Kidney tubule cell (primary cell): ENCODE data around the gene ASPSCR1.
"Not testable (repeated sequence)": the region's sequence is repeated elsewhere in the genome, so short reads cannot be mapped to it uniquely, and the experiment has no call there.

ENCODE experiments used
- DNase-seq: peaks from one replicate; pipeline ENCODE4 v3.0.0-alpha.2; 2018; ENCODE audit warnings: low spot score

The ASPSCR1 gene

DNA sequence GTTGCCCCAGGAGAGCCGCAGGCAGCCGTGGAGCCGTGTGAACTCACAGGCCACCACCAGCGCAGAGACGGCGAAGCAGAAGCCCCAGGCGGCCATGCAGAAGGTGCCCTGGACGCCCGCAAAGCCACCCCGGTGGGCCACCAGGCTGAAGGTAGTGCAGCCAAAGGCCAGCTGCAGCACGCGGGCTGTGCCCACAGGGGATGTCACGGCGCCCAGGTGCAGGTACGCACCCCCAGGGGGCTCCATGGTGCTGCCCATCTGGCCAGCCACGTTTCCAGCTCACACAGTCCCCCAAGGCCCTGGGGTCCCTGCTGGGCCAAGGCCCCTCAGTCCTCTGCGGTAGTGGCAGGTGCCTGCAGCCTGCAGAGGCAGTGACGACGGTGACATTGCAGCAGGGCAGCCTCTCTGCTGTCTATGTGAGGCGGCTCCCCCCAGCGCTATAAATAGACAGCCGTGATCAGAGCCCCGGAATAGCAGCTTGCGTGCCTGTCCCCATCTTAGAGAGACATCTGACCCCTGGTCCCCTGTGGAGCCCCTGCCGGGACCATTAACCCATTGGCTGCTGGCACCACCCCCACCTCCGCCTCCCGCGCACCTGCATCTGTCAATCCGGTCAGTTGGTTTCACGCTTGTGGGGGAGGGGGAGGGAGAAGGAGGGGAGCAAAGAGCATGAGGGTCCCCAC lies 35.8 kb upstream of the ASPSCR1 start:
- DNase-seq: no peak

- no peak for DNase-seq
Measured at GRCh38 chr17:81942167-81942553, 35.3 kb upstream of the ASPSCR1 start.

GRCh38 chr17:81944858-81945257 lies 32.6 kb upstream of the ASPSCR1 start:
- DNase-seq: no peak

- DNase-seq: no peak
Measured at GRCh38 chr17:81947189-81947588, 30.2 kb upstream of the ASPSCR1 start, which contains the start of gene MYADML2. MYADML2 (minus strand) TSS chr17:81947233; CDS start chr17:81941741, 5,492 bp downstream.

DNA sequence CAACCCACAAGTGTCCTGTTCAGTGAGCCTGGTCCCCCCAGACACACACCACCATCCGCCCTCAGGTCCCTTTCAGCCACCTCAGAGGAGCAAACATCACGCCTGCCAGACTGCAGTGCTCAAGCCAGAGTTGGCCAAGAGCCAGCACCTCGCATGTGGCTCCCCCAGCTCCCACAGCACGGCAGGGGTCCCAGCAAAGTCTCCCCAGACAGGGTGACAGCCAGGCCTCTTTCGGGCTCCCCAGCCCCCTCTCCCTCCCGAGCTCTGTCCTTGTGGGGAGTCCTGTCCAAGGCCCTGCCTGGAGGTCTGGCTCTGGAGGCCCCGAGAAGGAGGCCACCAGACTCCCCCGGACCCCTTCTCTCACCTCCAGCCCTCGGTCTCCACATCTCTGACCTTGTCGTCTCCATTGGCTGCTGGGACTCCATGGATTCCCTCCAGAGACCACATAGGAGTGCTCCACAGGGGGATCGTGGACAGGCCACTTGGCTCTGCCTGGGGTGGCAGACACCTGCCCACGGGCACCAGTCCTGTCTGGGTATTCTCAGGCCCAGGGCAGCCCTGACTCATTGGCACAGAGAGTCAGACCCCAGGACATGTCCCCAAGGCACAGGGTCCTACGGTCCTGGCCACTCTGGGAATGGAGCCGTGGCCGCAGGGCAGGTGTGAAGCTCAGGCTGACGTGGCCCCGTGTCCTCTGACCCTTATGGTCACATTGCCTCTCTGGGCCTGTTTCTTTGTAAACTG lies 28.6 kb upstream of the ASPSCR1 start:
- no peak for DNase-seq

DNA sequence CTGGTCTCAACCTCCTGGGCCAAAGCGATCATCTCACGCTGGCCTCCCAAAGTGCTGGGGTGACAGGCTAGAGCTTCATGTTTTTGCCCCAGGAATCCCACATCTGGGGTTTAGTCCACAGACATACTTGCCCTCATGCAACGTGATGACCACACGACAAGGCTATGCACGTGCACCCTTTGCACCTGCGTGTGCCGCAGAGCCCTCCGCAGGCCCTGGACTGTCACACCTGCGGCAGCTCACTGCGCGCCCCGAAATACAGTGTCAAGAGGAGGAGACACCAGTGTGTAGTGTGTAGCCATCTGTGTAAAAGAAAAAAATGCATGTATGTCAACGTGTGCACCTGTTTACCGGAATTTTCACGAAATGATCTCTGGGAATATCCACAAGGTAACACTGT lies 26.9 kb upstream of the ASPSCR1 start:
- no peak for DNase-seq

DNA sequence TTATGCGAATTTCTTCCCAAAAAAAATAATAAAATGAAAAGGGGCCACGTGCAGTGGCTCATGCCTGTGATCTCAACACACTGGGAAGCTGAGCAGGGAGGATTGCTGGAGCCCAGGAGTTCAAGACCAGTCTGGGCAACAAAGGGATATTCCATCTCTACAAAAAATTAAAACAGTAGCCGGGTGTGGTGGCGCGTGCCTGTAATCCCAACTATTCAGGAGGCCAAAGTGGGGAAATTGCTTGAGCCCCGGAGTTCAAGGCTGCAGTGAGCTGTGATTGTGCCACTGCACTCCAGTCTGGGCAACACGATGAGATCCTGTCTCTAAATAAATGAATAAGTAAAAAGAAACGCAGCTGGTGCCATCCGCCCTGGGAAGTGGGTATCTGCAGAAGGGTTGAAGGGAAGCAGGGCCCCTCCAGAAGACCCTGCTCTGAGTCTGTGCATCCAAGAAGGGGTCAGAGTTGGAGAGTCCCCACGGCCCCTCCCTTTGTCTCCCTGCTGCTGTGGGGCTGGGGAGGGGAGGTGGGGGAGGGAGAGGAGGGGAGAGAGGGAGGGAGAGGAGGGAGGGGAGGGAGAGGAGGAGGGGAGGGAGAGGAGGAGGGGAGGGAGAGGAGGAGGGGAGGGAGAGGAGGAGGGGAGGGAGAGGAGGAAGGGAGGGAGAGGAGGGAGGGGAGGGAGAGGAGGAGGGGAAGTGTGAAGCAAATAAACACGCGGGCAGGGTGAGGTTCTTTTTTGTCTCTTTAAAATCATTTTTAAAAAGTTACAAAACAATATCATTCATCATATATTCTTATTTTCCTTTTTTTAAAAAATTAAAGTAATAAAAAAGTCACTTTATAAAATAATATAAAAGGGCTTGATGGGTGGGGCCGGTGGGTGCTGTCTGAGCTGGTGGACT lies 25.4 kb upstream of the ASPSCR1 start:
- no peak for DNase-seq

DNA sequence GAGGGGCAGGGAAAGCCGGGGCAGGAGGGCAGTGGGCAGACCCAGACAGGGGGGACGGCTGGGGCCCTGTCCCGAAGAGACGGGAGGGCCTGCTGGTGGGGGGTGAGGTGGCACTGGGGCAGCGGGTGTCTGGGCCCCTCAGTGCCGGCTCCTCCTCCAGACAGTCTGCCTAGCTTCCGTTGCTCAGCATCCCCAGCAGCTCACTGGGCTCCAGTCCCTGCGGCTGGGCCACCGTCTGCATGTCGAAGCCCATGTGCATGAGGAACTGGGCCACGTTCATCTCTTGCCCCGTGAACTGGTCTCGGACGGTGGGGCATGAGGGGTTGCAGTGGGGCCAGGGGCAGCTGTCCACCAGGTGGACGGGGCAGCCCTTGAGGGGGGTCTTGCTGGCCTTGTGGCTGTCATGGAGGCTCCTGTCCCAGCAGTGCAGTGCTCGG lies 24.6 kb upstream of the ASPSCR1 start:
- DNase-seq: no peak

- DNase-seq: not testable (repeated sequence)
Measured at GRCh38 chr17:81953443-81953842, 24.0 kb upstream of the ASPSCR1 start.

- no peak for DNase-seq
Measured at GRCh38 chr17:81954131-81955057, 23.0 kb upstream of the ASPSCR1 start.

DNA sequence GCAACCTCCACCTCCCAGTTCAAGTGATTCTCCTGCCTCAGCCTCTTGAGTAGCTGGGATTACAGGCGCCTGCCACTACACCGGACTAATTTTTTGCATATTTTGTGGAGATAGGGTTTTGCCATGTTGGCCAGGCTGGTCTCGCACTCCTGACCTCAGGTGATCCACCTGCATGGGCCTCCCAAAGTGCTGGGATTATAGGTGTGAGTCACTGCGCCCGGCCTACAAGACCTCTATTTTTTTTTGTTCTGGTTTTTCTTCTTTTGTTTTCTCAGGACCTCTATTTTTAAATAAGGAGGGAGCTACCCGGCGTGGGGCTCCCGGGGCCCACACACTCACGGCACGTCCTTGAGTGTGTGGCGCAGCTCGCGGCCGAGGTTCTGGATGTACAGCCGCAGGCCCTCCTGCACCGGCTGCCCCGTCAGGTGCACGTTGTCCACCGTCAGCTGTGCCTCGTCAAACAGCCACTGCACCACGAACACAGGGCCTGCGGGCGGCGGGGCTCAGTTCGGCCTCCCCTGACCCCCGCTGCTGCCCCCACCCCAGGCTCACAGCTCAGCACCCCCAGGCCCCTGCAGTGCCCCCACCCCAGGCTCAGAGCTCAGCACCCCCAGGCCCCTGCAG lies 22.3 kb upstream of the ASPSCR1 start:
- DNase-seq: no peak

DNA sequence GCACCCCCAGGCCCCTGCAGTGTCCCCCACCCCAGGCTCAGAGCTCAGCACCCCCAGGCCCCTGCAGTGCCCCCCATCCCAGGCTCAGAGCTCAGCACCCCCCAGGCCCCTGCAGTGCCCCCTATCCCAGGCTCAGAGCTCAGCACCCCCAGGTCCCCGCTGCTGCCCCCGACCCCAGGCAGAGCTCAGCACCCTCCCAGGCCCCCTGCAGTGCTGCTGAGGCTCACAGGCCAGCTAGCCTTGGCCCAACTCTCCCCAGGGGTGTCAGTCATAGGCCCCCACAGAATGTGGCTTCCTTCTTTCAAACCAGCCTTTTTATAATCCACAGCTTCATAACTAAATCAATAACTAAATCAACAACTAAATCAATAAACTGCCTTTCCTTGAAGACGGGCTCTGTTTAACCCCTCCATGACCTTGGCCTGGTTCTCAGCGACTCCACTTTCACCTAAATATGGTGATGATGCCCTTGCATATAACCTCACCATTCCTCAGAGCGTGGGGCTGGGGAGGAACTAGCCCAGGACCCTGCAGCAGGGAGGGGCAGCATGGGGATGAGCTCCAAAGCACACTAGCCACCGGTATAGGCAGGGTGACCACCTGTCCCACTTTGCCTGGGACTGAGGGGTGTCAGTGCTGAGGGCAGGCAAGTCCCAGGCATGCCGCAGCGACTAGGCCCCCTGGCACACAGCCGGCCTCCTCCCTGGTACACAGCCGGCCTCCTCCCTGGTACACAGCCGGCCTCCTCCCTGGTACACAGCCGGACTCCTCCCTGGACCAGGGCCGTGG lies 21.5 kb upstream of the ASPSCR1 start:
- no peak for DNase-seq

DNA sequence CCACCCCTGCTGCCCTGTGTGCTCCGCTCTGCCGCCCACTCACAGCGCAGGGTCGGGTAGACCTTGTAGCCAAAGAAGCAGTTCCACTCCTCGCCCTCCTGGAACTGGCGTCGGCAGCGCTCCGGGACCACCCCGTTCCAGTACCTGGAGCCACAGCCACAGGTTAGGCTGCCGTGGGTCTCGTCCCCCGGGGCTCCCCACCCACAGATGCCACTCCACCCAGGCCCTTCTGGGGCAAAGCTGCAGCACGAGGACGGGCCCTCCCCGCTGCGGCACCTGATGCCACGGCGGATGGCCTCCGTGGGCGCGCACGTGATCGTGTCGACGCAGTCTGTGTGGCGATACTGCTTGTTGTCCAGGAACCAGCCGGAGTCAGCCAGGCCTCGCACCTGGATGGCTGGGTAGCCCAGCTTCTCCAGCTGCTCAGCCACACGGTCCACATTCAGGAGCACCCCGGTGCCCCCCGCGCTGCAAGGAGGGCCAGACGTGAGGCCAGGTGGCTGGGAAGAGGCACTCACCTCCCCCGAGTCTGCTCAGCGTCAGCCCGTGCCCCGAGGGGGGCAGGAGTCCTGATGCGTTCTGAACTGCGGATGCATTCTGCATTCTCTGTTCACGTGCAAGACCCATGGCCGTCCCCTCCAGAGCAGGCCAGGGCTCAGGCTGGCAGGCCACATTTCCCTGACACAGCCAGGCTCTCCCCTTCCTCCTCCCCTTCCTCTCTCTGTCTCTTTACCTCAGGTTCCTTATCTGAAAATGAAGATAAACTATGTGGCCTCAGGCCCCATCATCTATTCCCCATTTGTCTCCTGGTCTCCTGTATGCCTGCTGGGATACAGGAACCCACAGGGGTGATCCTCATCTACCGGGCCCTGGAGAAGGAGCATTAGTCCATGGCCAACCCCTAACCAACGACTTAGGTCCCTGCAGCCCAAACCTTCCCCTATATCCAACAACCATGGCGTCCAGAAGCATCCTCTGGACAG lies 20.5 kb upstream of the ASPSCR1 start:
- no peak for DNase-seq

GRCh38 chr17:81957691-81958432 lies 19.6 kb upstream of the ASPSCR1 start:
- DNase-seq: no peak

GRCh38 chr17:81958633-81959342 lies 18.6 kb upstream of the ASPSCR1 start:
- DNase-seq: no peak

- DNase-seq: peak; percentile 48
Measured at GRCh38 chr17:81959362-81960129, 17.9 kb upstream of the ASPSCR1 start.
